ENCODE data around the gene C2orf76. TPM values are rescaled to one million over a fixed set of nuclear protein-coding genes. Genes with fewer than 3 reads are reported as not detected.

The C2orf76 gene
- total and polyA plus RNA-seq, 7 experiments from 2014 or later = 5.1 to 19.2 (median 9.1) TPM

- Histone ChIP-seq H3K4me1 (ENCODE audit: control insufficient read depth in 2 of 2, insufficient read depth in 2 of 2, low read length in 2 of 2) (no peaks in the 10 kb centered on the region), H3K36me3 (ENCODE audit: control insufficient read depth in 2 of 3, insufficient read depth in 3 of 3, low read length in 3 of 3) (no peaks in the 10 kb centered on the region), H3K4me3 (ENCODE audit: low read length) (no peak overlapping the region), H3K27ac (ENCODE audit: low read depth, low read length) (no peak overlapping the region), H3K9me3 (ENCODE audit: control insufficient read depth in 2 of 3, low read length in 3 of 3) (no peaks in the 10 kb centered on the region), H3K27me3 (ENCODE audit: control insufficient read depth in 2 of 2, insufficient read depth in 2 of 2, low read length in 2 of 2) (no peaks in the 10 kb centered on the region)
- no peaks in the 10 kb centered on the region for H3K27me3 Mint-ChIP-seq
- peaks cover 0 to 14% (median 9%) of the 10 kb centered on the region in 5 donors for H3K36me3 Mint-ChIP-seq
- H3K9me3 Mint-ChIP-seq = peaks cover 0 to 1% (median 0%) of the 10 kb centered on the region in 11 donors
- POLR2A ChIA-PET = no interaction called here
- no peak for DNase-seq
- H3K27ac Mint-ChIP-seq = no peak overlapping the region
- H3K4me1 Mint-ChIP-seq = no peaks in the 10 kb centered on the region
- no peak for ATAC-seq
- intact Hi-C loops (cut with micrococcal nuclease) = no loop called here
- CTCF ChIA-PET = no interaction called here
- H3K4me3 Mint-ChIP-seq = no peak overlapping the region
These were observed 49.1 kb downstream of the C2orf76 start for GRCh38 chr2:119317554-119317953.

- H3K27ac Mint-ChIP-seq = no peak overlapping the region
- peaks cover 0 to 1% (median 0%) of the 10 kb centered on the region in 11 donors for H3K9me3 Mint-ChIP-seq
- no peak overlapping the region for H3K4me3 Mint-ChIP-seq
- ChIA-PET POLR2A (no interaction called here), CTCF (no interaction called here)
- H3K9me3 ChIP-seq (ENCODE audit: control insufficient read depth in 2 of 3, low read length in 3 of 3) = no peaks in the 10 kb centered on the region
- ATAC-seq (no peak), DNase-seq (no peak)
- no peaks in the 10 kb centered on the region for H3K4me1 Mint-ChIP-seq
- intact Hi-C loops (cut with micrococcal nuclease) = no loop called here
- H3K27me3 ChIP-seq (ENCODE audit: control insufficient read depth in 2 of 2, insufficient read depth in 2 of 2, low read length in 2 of 2) = no peaks in the 10 kb centered on the region
- no peaks in the 10 kb centered on the region for H3K36me3 ChIP-seq (ENCODE audit: control insufficient read depth in 2 of 3, insufficient read depth in 3 of 3, low read length in 3 of 3)
- H3K27me3 Mint-ChIP-seq = no peaks in the 10 kb centered on the region
- no peak overlapping the region for H3K4me3 ChIP-seq (ENCODE audit: low read length)
- no peaks in the 10 kb centered on the region for H3K4me1 ChIP-seq (ENCODE audit: control insufficient read depth in 2 of 2, insufficient read depth in 2 of 2, low read length in 2 of 2)
- H3K27ac ChIP-seq (ENCODE audit: low read depth, low read length) = no peak overlapping the region
- H3K36me3 Mint-ChIP-seq = peaks cover 0 to 20% (median 11%) of the 10 kb centered on the region in 5 donors
These were observed 50.6 kb downstream of the C2orf76 start for GRCh38 chr2:119316066-119316465.

- no peak overlapping the region for H3K4me3 Mint-ChIP-seq
- peaks cover 0 to 24% (median 15%) of the 10 kb centered on the region in 5 donors for H3K36me3 Mint-ChIP-seq
- intact Hi-C loops (cut with micrococcal nuclease) = no loop called here
- H3K27me3 ChIP-seq (ENCODE audit: control insufficient read depth in 2 of 2, insufficient read depth in 2 of 2, low read length in 2 of 2) = no peaks in the 10 kb centered on the region
- H3K9me3 ChIP-seq (ENCODE audit: control insufficient read depth in 2 of 3, low read length in 3 of 3) = no peaks in the 10 kb centered on the region
- H3K27ac Mint-ChIP-seq = no peak overlapping the region
- no peak for ATAC-seq
- H3K27ac ChIP-seq (ENCODE audit: low read depth, low read length) = no peak overlapping the region
- H3K36me3 ChIP-seq (ENCODE audit: control insufficient read depth in 2 of 3, insufficient read depth in 3 of 3, low read length in 3 of 3) = no peaks in the 10 kb centered on the region
- no peaks in the 10 kb centered on the region for H3K4me1 Mint-ChIP-seq
- peaks cover 0 to 1% (median 0%) of the 10 kb centered on the region in 11 donors for H3K9me3 Mint-ChIP-seq
- CTCF ChIA-PET = no interaction called here
- H3K4me1 ChIP-seq (ENCODE audit: control insufficient read depth in 2 of 2, insufficient read depth in 2 of 2, low read length in 2 of 2) = no peaks in the 10 kb centered on the region
- POLR2A ChIA-PET = no interaction called here
- no peak for DNase-seq
- no peak overlapping the region for H3K4me3 ChIP-seq (ENCODE audit: low read length)
- no peaks in the 10 kb centered on the region for H3K27me3 Mint-ChIP-seq
These were observed 51.3 kb downstream of the C2orf76 start for GRCh38 chr2:119315241-119315925.

GRCh38 chr2:119311831-119312230, 54.8 kb downstream of the C2orf76 start:
- ChIA-PET POLR2A (no interaction called here), CTCF (no interaction called here)
- Histone ChIP-seq H3K27me3 (ENCODE audit: control insufficient read depth in 2 of 2, insufficient read depth in 2 of 2, low read length in 2 of 2) (no peaks in the 10 kb centered on the region), H3K36me3 (ENCODE audit: control insufficient read depth in 2 of 3, insufficient read depth in 3 of 3, low read length in 3 of 3) (no peaks in the 10 kb centered on the region), H3K27ac (ENCODE audit: low read depth, low read length) (no peak overlapping the region), H3K4me3 (ENCODE audit: low read length) (no peak overlapping the region), H3K4me1 (ENCODE audit: control insufficient read depth in 2 of 2, insufficient read depth in 2 of 2, low read length in 2 of 2) (no peaks in the 10 kb centered on the region), H3K9me3 (ENCODE audit: control insufficient read depth in 2 of 3, low read length in 3 of 3) (no peaks in the 10 kb centered on the region)
- Mint-ChIP-seq H3K4me3 (no peak overlapping the region), H3K4me1 (no peaks in the 10 kb centered on the region), H3K27me3 (no peaks in the 10 kb centered on the region), H3K9me3 (no peaks in the 10 kb centered on the region), H3K36me3 (peaks cover 0 to 29% (median 19%) of the 10 kb centered on the region in 5 donors), H3K27ac (no peak overlapping the region)
- DNase-seq = no peak
- intact Hi-C loops (cut with micrococcal nuclease) = no loop called here
- no peak for ATAC-seq

GRCh38 chr2:119311371-119311770, 55.3 kb downstream of the C2orf76 start:
- Mint-ChIP-seq H3K4me3 (no peak overlapping the region), H3K36me3 (peaks cover 0 to 33% (median 19%) of the 10 kb centered on the region in 5 donors), H3K4me1 (no peaks in the 10 kb centered on the region), H3K27me3 (no peaks in the 10 kb centered on the region), H3K27ac (no peak overlapping the region), H3K9me3 (no peaks in the 10 kb centered on the region)
- no peaks in the 10 kb centered on the region for H3K9me3 ChIP-seq (ENCODE audit: control insufficient read depth in 2 of 3, low read length in 3 of 3)
- no peak overlapping the region for H3K4me3 ChIP-seq (ENCODE audit: low read length)
- no peak overlapping the region for H3K27ac ChIP-seq (ENCODE audit: low read depth, low read length)
- H3K27me3 ChIP-seq (ENCODE audit: control insufficient read depth in 2 of 2, insufficient read depth in 2 of 2, low read length in 2 of 2) = no peaks in the 10 kb centered on the region
- no peaks in the 10 kb centered on the region for H3K4me1 ChIP-seq (ENCODE audit: control insufficient read depth in 2 of 2, insufficient read depth in 2 of 2, low read length in 2 of 2)
- intact Hi-C loops (cut with micrococcal nuclease) = no loop called here
- no peaks in the 10 kb centered on the region for H3K36me3 ChIP-seq (ENCODE audit: control insufficient read depth in 2 of 3, insufficient read depth in 3 of 3, low read length in 3 of 3)
- CTCF ChIA-PET = no interaction called here
- POLR2A ChIA-PET = no interaction called here
- DNase-seq (no peak), ATAC-seq (no peak)

GRCh38 chr2:119308793-119309330, 57.8 kb downstream of the C2orf76 start:
- Histone ChIP-seq H3K27me3 (ENCODE audit: control insufficient read depth in 2 of 2, insufficient read depth in 2 of 2, low read length in 2 of 2) (no peaks in the 10 kb centered on the region), H3K27ac (ENCODE audit: low read depth, low read length) (no peak overlapping the region), H3K4me1 (ENCODE audit: control insufficient read depth in 2 of 2, insufficient read depth in 2 of 2, low read length in 2 of 2) (no peaks in the 10 kb centered on the region), H3K36me3 (ENCODE audit: control insufficient read depth in 2 of 3, insufficient read depth in 3 of 3, low read length in 3 of 3) (no peaks in the 10 kb centered on the region), H3K9me3 (ENCODE audit: control insufficient read depth in 2 of 3, low read length in 3 of 3) (no peaks in the 10 kb centered on the region), H3K4me3 (ENCODE audit: low read length) (no peak overlapping the region)
- ChIA-PET CTCF (no interaction called here), POLR2A (interaction anchor here (0.7 kb wide), 1 partner anchor 17 kb away, joined by 4 read pairs; no protein-coding TSS in a partner anchor)
- H3K4me3 Mint-ChIP-seq = no peak overlapping the region
- DNase-seq (no peak), ATAC-seq (no peak)
- H3K27me3 Mint-ChIP-seq = peaks cover 0 to 4% (median 0%) of the 10 kb centered on the region in 5 donors
- H3K9me3 Mint-ChIP-seq = no peaks in the 10 kb centered on the region
- intact Hi-C loops (cut with micrococcal nuclease) = no loop called here
- H3K27ac Mint-ChIP-seq = no peak overlapping the region
- H3K36me3 Mint-ChIP-seq = peaks cover 0 to 37% (median 17%) of the 10 kb centered on the region in 5 donors
- no peaks in the 10 kb centered on the region for H3K4me1 Mint-ChIP-seq

Measured in naive thymus-derived CD4-positive, alpha-beta T cell (primary cell).